ENCODE results near the gene PREB. TPM values are rescaled to one million over a fixed set of nuclear protein-coding genes. Genes with fewer than 3 reads are reported as not detected.

PREB gene
- total RNA-seq, 1 donor from 2014 or later: 35.5 TPM

GRCh38 chr2:27171351-27171848 is 37.0 kb upstream of the PREB start:
- TF ChIP-seq, protein P1, sequence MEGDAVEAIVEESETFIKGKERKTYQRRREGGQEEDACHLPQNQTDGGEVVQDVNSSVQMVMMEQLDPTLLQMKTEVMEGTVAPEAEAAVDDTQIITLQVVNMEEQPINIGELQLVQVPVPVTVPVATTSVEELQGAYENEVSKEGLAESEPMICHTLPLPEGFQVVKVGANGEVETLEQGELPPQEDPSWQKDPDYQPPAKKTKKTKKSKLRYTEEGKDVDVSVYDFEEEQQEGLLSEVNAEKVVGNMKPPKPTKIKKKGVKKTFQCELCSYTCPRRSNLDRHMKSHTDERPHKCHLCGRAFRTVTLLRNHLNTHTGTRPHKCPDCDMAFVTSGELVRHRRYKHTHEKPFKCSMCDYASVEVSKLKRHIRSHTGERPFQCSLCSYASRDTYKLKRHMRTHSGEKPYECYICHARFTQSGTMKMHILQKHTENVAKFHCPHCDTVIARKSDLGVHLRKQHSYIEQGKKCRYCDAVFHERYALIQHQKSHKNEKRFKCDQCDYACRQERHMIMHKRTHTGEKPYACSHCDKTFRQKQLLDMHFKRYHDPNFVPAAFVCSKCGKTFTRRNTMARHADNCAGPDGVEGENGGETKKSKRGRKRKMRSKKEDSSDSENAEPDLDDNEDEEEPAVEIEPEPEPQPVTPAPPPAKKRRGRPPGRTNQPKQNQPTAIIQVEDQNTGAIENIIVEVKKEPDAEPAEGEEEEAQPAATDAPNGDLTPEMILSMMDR (IDR thresholded peaks at IDR 0.05; ENCODE audit: partially characterized antibody, unreplicated experiment): no peak
- Mint-ChIP-seq H3K4me3 (ENCODE audit: unreplicated experiment) (no peak overlapping the region), H3K27ac (ENCODE audit: unreplicated experiment) (no peak overlapping the region), H3K27me3 (ENCODE audit: unreplicated experiment) (peaks cover 2% of the 10 kb centered on the region), H3K36me3 (ENCODE audit: unreplicated experiment) (no peaks in the 10 kb centered on the region), H3K4me1 (ENCODE audit: low read depth, unreplicated experiment) (no peaks in the 10 kb centered on the region), H3K9me3 (ENCODE audit: unreplicated experiment) (no peaks in the 10 kb centered on the region)
- no peak for DNase-seq

DNA sequence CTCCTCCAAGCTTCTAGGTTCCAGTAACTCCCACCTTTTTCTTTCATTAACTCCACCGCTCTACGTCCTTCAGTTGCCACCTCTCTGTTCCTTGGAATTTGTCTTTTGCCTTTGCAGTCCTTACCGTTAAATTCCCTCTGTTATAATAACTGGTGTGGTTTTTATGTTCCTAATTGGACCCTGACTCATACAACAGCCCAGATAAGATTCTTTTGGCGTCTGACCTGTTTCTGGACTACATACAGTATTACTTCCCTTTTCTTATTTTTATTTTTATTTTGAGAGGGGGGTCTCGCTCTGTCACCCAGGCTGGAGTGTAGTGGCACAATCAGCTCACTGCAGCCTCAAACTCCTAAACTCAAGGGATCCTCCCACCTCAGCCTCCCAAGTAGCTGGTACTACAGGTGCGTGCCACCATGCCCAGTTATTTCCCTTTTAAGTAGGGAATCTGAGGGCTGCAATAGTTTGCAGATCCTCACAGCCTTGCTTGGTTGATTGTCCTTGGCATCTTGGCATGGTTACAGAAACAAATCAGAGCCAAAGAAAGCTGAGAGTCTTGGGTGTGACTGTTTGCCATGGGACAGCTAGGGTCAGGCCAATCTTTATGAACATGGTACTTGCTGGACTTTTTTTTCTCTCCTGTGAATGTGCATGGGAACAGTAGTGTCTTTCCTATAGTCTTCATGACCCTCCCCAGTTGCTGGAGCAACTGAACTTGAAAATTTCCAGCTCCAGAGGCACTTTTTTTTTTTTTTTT is 36.3 kb upstream of the PREB start:
- H3K27ac Mint-ChIP-seq (ENCODE audit: unreplicated experiment): no peak overlapping the region
- no peak for DNase-seq
- H3K4me1 Mint-ChIP-seq (ENCODE audit: low read depth, unreplicated experiment): no peaks in the 10 kb centered on the region
- no peaks in the 10 kb centered on the region for H3K9me3 Mint-ChIP-seq (ENCODE audit: unreplicated experiment)
- H3K4me3 Mint-ChIP-seq (ENCODE audit: unreplicated experiment): no peak overlapping the region
- H3K27me3 Mint-ChIP-seq (ENCODE audit: unreplicated experiment): peaks cover 2% of the 10 kb centered on the region
- no peaks in the 10 kb centered on the region for H3K36me3 Mint-ChIP-seq (ENCODE audit: unreplicated experiment)
- TF ChIP-seq, protein P1 (IDR thresholded peaks at IDR 0.05; ENCODE audit: partially characterized antibody, unreplicated experiment): no peak

DNA sequence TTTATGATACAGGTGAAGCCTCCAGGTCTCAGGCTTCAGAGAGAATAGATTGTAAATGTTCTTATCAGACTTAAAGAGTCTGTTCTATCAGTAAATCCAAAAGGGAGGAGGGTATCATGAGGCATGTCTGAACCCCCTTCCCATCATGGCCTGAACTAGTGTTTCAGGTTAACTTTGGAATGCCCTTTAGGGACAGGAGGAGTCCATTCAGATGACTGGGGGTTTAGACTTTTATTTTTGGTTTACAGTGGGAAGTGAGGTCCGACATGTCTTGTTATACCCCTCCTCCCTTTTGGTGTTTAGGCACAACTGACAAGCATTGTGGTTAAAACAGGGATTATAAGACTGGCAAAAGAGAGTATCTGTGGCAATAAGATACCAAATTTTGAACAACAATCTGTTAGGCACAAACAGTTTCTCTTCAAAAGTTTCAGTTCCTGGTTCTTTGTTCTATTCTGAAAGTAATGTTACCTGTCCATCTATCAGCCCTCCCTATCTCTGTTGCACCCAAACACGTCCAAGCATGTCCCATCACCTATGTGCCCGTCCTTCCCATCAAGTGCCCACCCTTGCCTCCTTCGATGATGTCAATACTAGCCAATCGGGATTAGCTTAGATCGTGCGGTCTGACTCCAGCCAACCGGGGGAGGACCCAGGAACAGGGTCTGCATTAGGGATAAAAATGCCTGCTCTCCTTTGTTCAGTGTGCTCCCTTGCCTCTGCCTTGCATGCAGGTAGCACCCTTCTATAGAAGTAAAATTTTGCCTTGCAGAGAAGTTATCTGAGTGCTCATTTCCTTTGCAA is 30.7 kb upstream of the PREB start:
- no peak overlapping the region for H3K27ac Mint-ChIP-seq (ENCODE audit: unreplicated experiment)
- no peak overlapping the region for H3K4me3 Mint-ChIP-seq (ENCODE audit: unreplicated experiment)
- no peaks in the 10 kb centered on the region for H3K36me3 Mint-ChIP-seq (ENCODE audit: unreplicated experiment)
- no peaks in the 10 kb centered on the region for H3K9me3 Mint-ChIP-seq (ENCODE audit: unreplicated experiment)
- TF ChIP-seq, protein P1 (IDR thresholded peaks at IDR 0.05; ENCODE audit: partially characterized antibody, unreplicated experiment): no peak
- H3K4me1 Mint-ChIP-seq (ENCODE audit: low read depth, unreplicated experiment): no peaks in the 10 kb centered on the region
- H3K27me3 Mint-ChIP-seq (ENCODE audit: unreplicated experiment): no peaks in the 10 kb centered on the region
- DNase-seq: no peak

DNA sequence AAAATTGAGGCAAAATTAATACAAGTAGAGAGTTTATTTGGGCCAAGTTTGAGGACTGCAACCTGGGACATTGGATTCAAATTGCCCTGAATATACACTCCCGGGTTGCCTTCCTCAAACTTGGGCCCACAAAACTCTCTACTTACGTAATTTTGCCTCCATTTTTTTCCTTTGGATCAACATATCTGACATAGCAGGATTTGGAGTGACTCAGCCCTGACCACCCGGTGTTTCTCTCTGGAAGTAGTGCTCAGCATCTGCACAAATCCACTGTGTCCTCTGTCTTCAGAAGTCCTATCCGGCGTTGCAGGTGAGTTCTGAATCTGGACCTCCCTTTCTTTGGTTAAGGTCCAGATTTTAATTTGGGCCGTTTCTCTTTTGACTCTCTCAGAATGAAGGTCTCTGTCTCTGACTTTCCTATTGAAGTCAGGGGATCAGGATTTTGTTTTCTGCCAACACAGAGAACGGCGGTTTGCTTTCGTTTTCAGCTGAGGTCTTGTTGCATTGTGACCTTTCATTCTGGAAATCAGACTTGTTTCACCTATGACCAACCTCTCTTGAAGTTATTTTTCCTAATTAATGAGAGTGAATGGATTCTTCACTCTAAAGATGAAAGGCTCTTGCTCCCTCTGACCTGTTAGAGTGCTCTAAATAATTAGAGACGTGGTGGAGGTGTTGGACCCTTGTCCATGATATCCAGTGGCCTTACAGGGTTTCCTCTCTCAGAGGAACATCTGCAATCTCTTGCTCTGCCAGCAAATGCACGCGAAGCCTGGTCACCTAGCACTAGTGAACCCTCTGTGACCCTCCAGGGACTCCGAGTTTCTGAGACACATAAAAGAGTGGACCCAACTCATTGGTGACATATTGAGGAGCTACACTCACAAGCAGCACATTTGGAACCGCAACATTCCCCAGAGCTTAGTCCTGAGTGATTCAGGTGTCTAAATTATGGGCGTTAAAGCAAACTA is 28.0 kb upstream of the PREB start:
- Mint-ChIP-seq H3K36me3 (ENCODE audit: unreplicated experiment) (no peaks in the 10 kb centered on the region), H3K4me3 (ENCODE audit: unreplicated experiment) (no peak overlapping the region), H3K4me1 (ENCODE audit: low read depth, unreplicated experiment) (no peaks in the 10 kb centered on the region), H3K27me3 (ENCODE audit: unreplicated experiment) (peaks cover 6% of the 10 kb centered on the region), H3K9me3 (ENCODE audit: unreplicated experiment) (no peaks in the 10 kb centered on the region), H3K27ac (ENCODE audit: unreplicated experiment) (no peak overlapping the region)
- DNase-seq: no peak
- TF ChIP-seq, protein P1 (IDR thresholded peaks at IDR 0.05; ENCODE audit: partially characterized antibody, unreplicated experiment): no peak
